Ascending aorta (tissue), 2 donors: Measurements from ENCODE around the gene GLYATL1. TPM values are rescaled to one million over a fixed set of nuclear protein-coding genes. Genes with fewer than 3 reads are reported as not detected.

ENCODE experiments used
- DNase-seq, 2 donors: peaks; one replicate each; pipeline ENCODE4 v3.0.0-alpha.2; 2019; ENCODE audit warnings: low spot score in 2 of 2
- H3K27ac ChIP-seq, 2 donors: fragments of 200-600 bp; sonication (generic); one replicate each; pipeline ENCODE4 v1.5.1; 2016 to 2017; ENCODE audit warnings: mild to moderate bottlenecking in 1 of 2
- H3K27me3 ChIP-seq: fragments of 200-600 bp; sonication (generic); one replicate; pipeline ENCODE4 v1.5.1; 2017
- H3K36me3 ChIP-seq, 2 donors: fragments of 200-600 bp; sonication (generic); one replicate each; pipeline ENCODE4 v1.5.1; 2016
- H3K4me1 ChIP-seq, 2 donors: fragments of 200-600 bp; sonication (generic); one replicate each; pipeline ENCODE4 v1.5.1; 2016 to 2017; ENCODE audit warnings: mild to moderate bottlenecking in 1 of 2
- H3K4me3 ChIP-seq, 2 donors: fragments of 200-600 bp; sonication (generic); one replicate each; pipeline ENCODE4 v1.5.1; 2016 to 2017; ENCODE audit warnings: mild to moderate bottlenecking in 1 of 2
- H3K9me3 ChIP-seq, 2 donors: fragments of 200-600 bp; sonication (generic); one replicate each; pipeline ENCODE4 v1.5.1; 2016
- CTCF ChIP-seq, 3 experiments: fragments of 200-600 bp in 2 of 3; fragments of 450-650 bp in 1 of 3; sonication (generic) in 2 of 3; IDR thresholded peaks; one replicate each; pipeline ENCODE4 v1.5.1; 2016 to 2019; ENCODE audit warnings: antibody characterized with exemption in 3 of 3, mild to moderate bottlenecking in 1 of 3, moderate library complexity in 1 of 3
- intact Hi-C: fragments of 100-400 bp; cut with DNase I; formaldehyde crosslinking; loops from one replicate; pipeline ENCODE4 v1.15.1; 2023
- total RNA-seq: library from RNA; depleted of rRNA; stranded (reverse); fragments of >200 nt; gene quantifications from one replicate; pipeline ENCODE4 v1.1.0, GENCODE V29; 2016

GLYATL1 gene
- total RNA-seq, 1 donor from 2014 or later: 8.6 TPM

- no peaks in the 10 kb centered on the region for H3K27me3 ChIP-seq
- no peaks in the 10 kb centered on the region for H3K36me3 ChIP-seq
- intact Hi-C loops: no loop called here
- no peaks in the 10 kb centered on the region for H3K4me1 ChIP-seq
- H3K4me3 ChIP-seq: no peak overlapping the region
- no peak for TF ChIP-seq CTCF (IDR thresholded peaks at IDR 0.05)
- DNase-seq: no peak
- H3K27ac ChIP-seq: no peak overlapping the region
- H3K9me3 ChIP-seq: no peaks in the 10 kb centered on the region
These were observed 9.9 kb downstream of the GLYATL1 start for GRCh38 chr11:58949184-58949583.

- Histone ChIP-seq H3K27me3 (no peaks in the 10 kb centered on the region), H3K36me3 (no peaks in the 10 kb centered on the region), H3K27ac (no peak overlapping the region), H3K4me3 (no peak overlapping the region), H3K9me3 (no peaks in the 10 kb centered on the region), H3K4me1 (no peaks in the 10 kb centered on the region)
- intact Hi-C loops: no loop called here
- no peak for DNase-seq
- TF ChIP-seq CTCF (IDR thresholded peaks at IDR 0.05): no peak
These were observed 18.6 kb downstream of the GLYATL1 start for GRCh38 chr11:58957922-58958321.

- intact Hi-C loops: no loop called here
- no peaks in the 10 kb centered on the region for H3K27me3 ChIP-seq
- H3K4me3 ChIP-seq: no peak overlapping the region
- no peaks in the 10 kb centered on the region for H3K36me3 ChIP-seq
- H3K9me3 ChIP-seq: no peaks in the 10 kb centered on the region
- peak in 1 of 3 experiments; percentile 25 for TF ChIP-seq CTCF (IDR thresholded peaks at IDR 0.05)
- H3K27ac ChIP-seq: no peak overlapping the region
- DNase-seq: no peak
- no peaks in the 10 kb centered on the region for H3K4me1 ChIP-seq
These were observed 19.2 kb downstream of the GLYATL1 start for GRCh38 chr11:58958500-58958899.

GRCh38 chr11:58963551-58964104, 24.3 kb downstream of the GLYATL1 start:
- no peaks in the 10 kb centered on the region for H3K9me3 ChIP-seq
- no peak overlapping the region for H3K4me3 ChIP-seq
- no peaks in the 10 kb centered on the region for H3K27me3 ChIP-seq
- no peak for DNase-seq
- H3K36me3 ChIP-seq: no peaks in the 10 kb centered on the region
- intact Hi-C loops: no loop called here
- H3K27ac ChIP-seq: no peak overlapping the region
- TF ChIP-seq CTCF (IDR thresholded peaks at IDR 0.05): no peak
- H3K4me1 ChIP-seq: no peaks in the 10 kb centered on the region

GRCh38 chr11:58965246-58965985, 26.1 kb downstream of the GLYATL1 start:
- no peaks in the 10 kb centered on the region for H3K4me1 ChIP-seq
- TF ChIP-seq CTCF (IDR thresholded peaks at IDR 0.05): no peak
- no peak for DNase-seq
- H3K27me3 ChIP-seq: no peaks in the 10 kb centered on the region
- no peak overlapping the region for H3K27ac ChIP-seq
- no peak overlapping the region for H3K4me3 ChIP-seq
- no peaks in the 10 kb centered on the region for H3K9me3 ChIP-seq
- no peaks in the 10 kb centered on the region for H3K36me3 ChIP-seq
- intact Hi-C loops: no loop called here
